Measurements from ENCODE around the gene RNFT2. TPM values are rescaled to one million over a fixed set of nuclear protein-coding genes. Genes with fewer than 3 reads are reported as not detected.

Gene RNFT2
- total and polyA plus RNA-seq, 3 donors from 2014 or later: 6.8 to 11.7 (median 9.0) TPM

GRCh38 chr12:116731801-116732200 lies 6.3 kb upstream of the RNFT2 start:
- peaks cover 13% of the 10 kb centered on the region for H3K4me1 ChIP-seq
- H3K27me3 ChIP-seq: no peaks in the 10 kb centered on the region
- no peaks in the 10 kb centered on the region for H3K9me3 ChIP-seq
- 93 to 95% methylated on average over 3 of the region's 3 CpGs for WGBS, 2 donors
- TF ChIP-seq POLR2A (IDR thresholded peaks at IDR 0.05): no peak
- TF ChIP-seq CTCF (IDR thresholded peaks at IDR 0.05): no peak
- intact Hi-C loops (cut with DNase I; ENCODE audit: low total_unique reads): loop anchor here (10.0 kb wide), 1 partner anchor 153 kb away; the partner anchor contains the start of gene HRK
- H3K4me3 ChIP-seq: no peak overlapping the region
- no peak for DNase-seq
- H3K27ac ChIP-seq: no peak overlapping the region
- no peaks in the 10 kb centered on the region for H3K36me3 ChIP-seq (ENCODE audit: low read depth, missing control alignments)

GRCh38 chr12:116734156-116734768 lies 3.9 kb upstream of the RNFT2 start:
- no peak for TF ChIP-seq POLR2A (IDR thresholded peaks at IDR 0.05)
- TF ChIP-seq CTCF (IDR thresholded peaks at IDR 0.05): no peak
- intact Hi-C loops (cut with DNase I; ENCODE audit: low total_unique reads): loop anchor here (10.0 kb wide), 1 partner anchor 151 kb away; the partner anchor contains the start of gene HRK
- Histone ChIP-seq H3K27ac (no peak overlapping the region), H3K4me1 (peaks cover 6% of the 10 kb centered on the region), H3K27me3 (no peaks in the 10 kb centered on the region), H3K9me3 (no peaks in the 10 kb centered on the region), H3K4me3 (no peak overlapping the region), H3K36me3 (ENCODE audit: low read depth, missing control alignments) (no peaks in the 10 kb centered on the region)
- no peak for DNase-seq
- whole genome bisulfite sequencing, 2 donors: 86 to 92% methylated on average over 5 of the region's 5 CpGs

GRCh38 chr12:116735084-116735483 lies 3.0 kb upstream of the RNFT2 start:
- Histone ChIP-seq H3K4me1 (peaks cover 6% of the 10 kb centered on the region), H3K4me3 (no peak overlapping the region), H3K9me3 (no peaks in the 10 kb centered on the region), H3K27ac (no peak overlapping the region), H3K36me3 (ENCODE audit: low read depth, missing control alignments) (no peaks in the 10 kb centered on the region), H3K27me3 (no peaks in the 10 kb centered on the region)
- TF ChIP-seq CTCF (IDR thresholded peaks at IDR 0.05) (no peak), POLR2A (IDR thresholded peaks at IDR 0.05) (no peak)
- intact Hi-C loops (cut with DNase I; ENCODE audit: low total_unique reads): loop anchor here (10.0 kb wide), 1 partner anchor 150 kb away; the partner anchor contains the start of gene HRK
- no peak for DNase-seq
- 87 to 89% methylated on average over 10 of the region's 10 CpGs for WGBS, 2 donors

GRCh38 chr12:116735951-116736599 lies 2.0 kb upstream of the RNFT2 start:
- Histone ChIP-seq H3K27ac (no peak overlapping the region), H3K27me3 (no peaks in the 10 kb centered on the region), H3K36me3 (ENCODE audit: low read depth, missing control alignments) (no peaks in the 10 kb centered on the region), H3K4me1 (peaks cover 6% of the 10 kb centered on the region), H3K9me3 (no peaks in the 10 kb centered on the region), H3K4me3 (no peak overlapping the region)
- intact Hi-C loops (cut with DNase I; ENCODE audit: low total_unique reads): loop anchor here (10.0 kb wide), 1 partner anchor 149 kb away; the partner anchor contains the start of gene HRK
- DNase-seq: no peak
- TF ChIP-seq CTCF (IDR thresholded peaks at IDR 0.05): no peak
- TF ChIP-seq POLR2A (IDR thresholded peaks at IDR 0.05): no peak
- 77 to 80% methylated on average over 9 of the region's 9 CpGs for WGBS, 2 donors
